K562 (cell line): ENCODE measurements around the gene OSGEP. TPM values are rescaled to one million over a fixed set of nuclear protein-coding genes. Genes with fewer than 3 reads are reported as not detected.

Experiments
- ATAC-seq: fragments of 200-7000 bp; cut with Tn5 transposase; 3 replicates; pipeline ENCODE4 v1.9.1; 2020; ENCODE audit warnings: moderate library complexity
- BruUV-seq: library from RNA; stranded (reverse); fragments of 400-500 nt; replicated peaks from 2 replicates; lab custom pipeline; 2021; lab: Mats Ljungman, UMichigan
- CTCF ChIA-PET: fragments of 300-600 bp; formaldehyde crosslinking; extraction: SDS; loops from one replicate; lab custom pipeline; 2021; ENCODE audit warnings: low intra/inter-chr PET ratio; lab: Yijun Ruan, JAX
- POLR2A ChIA-PET: fragments of 300-600, 350-650 bp; sonication (Branson Sonifier 250); formaldehyde crosslinking; extraction: SDS; loops from one replicate; lab custom pipeline; 2021; ENCODE audit warnings: antibody characterized with exemption, inconsistent platforms; lab: Yijun Ruan, JAX
- DNase-seq, 4 experiments: peaks; one replicate each; pipeline versions ENCODE4 v3.0.0 to v3.0.0-alpha.2; 2011 to 2018; ENCODE audit warnings: low spot score in 3 of 4, mixed read lengths in 3 of 4; ENCODE audit errors: extremely low read depth in 1 of 4
- FAIRE-seq: peaks from 2 replicates; lab custom pipeline; 2011; peaks lifted over from hg19 to GRCh38; lab: Jason Lieb, UNC
- H2AFZ ChIP-seq: 2 replicates; pipeline ENCODE4 v1.6.0; 2011; ENCODE audit warnings: low read depth, low read length, control low read depth, inconsistent platforms
- H3K27ac ChIP-seq: fragments of 200-600 bp; 3 replicates; pipeline ENCODE4 v1.8.0; 2011; ENCODE audit warnings: low read depth, mild to moderate bottlenecking, control low read depth, inconsistent platforms, low read length, moderate library complexity, mixed read lengths; ENCODE audit errors: extremely low read depth
- H3K27me3 ChIP-seq, 2 experiments: fragments of 300-600 bp in 1 of 2; 2 replicates in 1 of 2; 3 replicates in 1 of 2; pipeline versions ENCODE4 v1.6.0 to v1.8.0; 2011; ENCODE audit warnings: inconsistent platforms in 2 of 2, low read length in 2 of 2, mild to moderate bottlenecking in 1 of 2, mixed read lengths in 1 of 2, moderate library complexity in 1 of 2; ENCODE audit not compliant: control insufficient read depth in 2 of 2, insufficient read depth in 2 of 2
- H3K36me3 ChIP-seq: fragments of 300-600 bp; 3 replicates; pipeline ENCODE4 v1.8.0; 2011; ENCODE audit warnings: mild to moderate bottlenecking, low read length, inconsistent platforms; ENCODE audit not compliant: control insufficient read depth, insufficient read depth
- H3K4me1 ChIP-seq, 2 experiments: fragments of 200-600 bp in 1 of 2; replicated peaks in 1 of 2; 2 replicates in 1 of 2; 3 replicates in 1 of 2; pipeline versions ENCODE4 v1.5.1 to v1.8.0; 2011; ENCODE audit warnings: inconsistent platforms in 2 of 2, low read length in 2 of 2, mild to moderate bottlenecking in 1 of 2, mixed read lengths in 1 of 2, moderate library complexity in 1 of 2; ENCODE audit not compliant: control insufficient read depth in 2 of 2, insufficient read depth in 2 of 2
- H3K4me2 ChIP-seq: 2 replicates; pipeline ENCODE4 v1.6.1; 2011; ENCODE audit warnings: low read length, control low read depth, inconsistent platforms, mixed read lengths; ENCODE audit not compliant: insufficient read depth
- H3K4me3 ChIP-seq: fragments of 200-600 bp; sonication (generic), shearing (Covaris generic); 2 replicates; pipeline ENCODE4 v1.5.1; 2016; ENCODE audit warnings: control low read depth, inconsistent platforms
- H3K79me2 ChIP-seq: fragments of 200-600 bp; 3 replicates; pipeline ENCODE4 v1.8.0; 2011; ENCODE audit warnings: low read length, inconsistent platforms; ENCODE audit not compliant: control insufficient read depth, insufficient read depth
- H3K9ac ChIP-seq, 2 experiments: 2 replicates each; pipeline versions ENCODE4 v1.6.0 to v1.6.1; 2011; ENCODE audit warnings: low read depth in 2 of 2, low read length in 2 of 2, control low read depth in 1 of 2, inconsistent platforms in 1 of 2, mild to moderate bottlenecking in 1 of 2, mixed read lengths in 1 of 2; ENCODE audit not compliant: insufficient read depth in 1 of 2
- H3K9me1 ChIP-seq: one replicate; pipeline ENCODE4 v1.6.0; 2011; ENCODE audit warnings: inconsistent platforms, mild to moderate bottlenecking, low read length, moderate library complexity; ENCODE audit not compliant: control insufficient read depth, insufficient read depth
- H3K9me3 ChIP-seq: replicated peaks from 2 replicates; pipeline ENCODE4 v1.5.1; 2011; ENCODE audit warnings: low read depth, low read length, inconsistent platforms; ENCODE audit not compliant: control insufficient read depth, insufficient read depth
- H4K20me1 ChIP-seq: replicated peaks from 2 replicates; pipeline ENCODE4 v1.6.1; 2011; ENCODE audit warnings: low read length, inconsistent platforms, mixed read lengths; ENCODE audit not compliant: control insufficient read depth, insufficient read depth
- ARNT ChIP-seq, 2 experiments: fragments of 450-650 bp; IDR thresholded peaks; 2 replicates each; pipeline ENCODE4 v1.6.1; 2016; ENCODE audit warnings: mild to moderate bottlenecking in 1 of 2
- CUX1 ChIP-seq: fragments of 200-800 bp; sonication (Bioruptor generic); IDR thresholded peaks from 2 replicates; pipeline ENCODE4 v1.6.1; 2016; ENCODE audit warnings: missing genetic modification characterization, missing compliant biosample characterization
- GABPB2 ChIP-seq: fragments of 250-450 bp; sonication (Bioruptor Pico); conservative IDR thresholded peaks from 2 replicates; pipeline ENCODE4 v1.5.1; 2021; ENCODE audit warnings: mild to moderate bottlenecking
- HOXB6 ChIP-seq: fragments of 250-450 bp; sonication (Bioruptor Pico); IDR thresholded peaks from 2 replicates; pipeline ENCODE4 v1.5.1; 2022; ENCODE audit warnings: mild to moderate bottlenecking, borderline replicate concordance
- WGBS: fragments of 100-300 bp; shearing (Covaris generic); methylation state at CpG from one replicate; pipeline ENCODE4 v1.1.6; 2016; ENCODE audit warnings: low coverage, mixed read lengths; ENCODE audit not compliant: insufficient coverage; ENCODE audit errors: missing lambda C conversion rate; 5-methylcytosine and 5-hydroxymethylcytosine counted together
- in situ Hi-C: fragments of 300-500 bp; cut with MboI; formaldehyde crosslinking; loops from 4 replicates; pipeline ENCODE4 v1.15.0; 2018; ENCODE audit warnings: inconsistent platforms, mixed read lengths
- intact Hi-C: fragments of 100-400 bp; cut with micrococcal nuclease; formaldehyde crosslinking; loops from 2 replicates; pipeline ENCODE4 v1.14.2; 2022
- polyA plus RNA-seq, 8 experiments: library from polyadenylated mRNA; depleted of rRNA in 4 of 8; stranded (reverse) in 5 of 8; unstranded in 3 of 8; fragments of >200 nt; fragmentation: Nextera tagmentation in 2 of 8; fragmentation: Illumina TruSeq in 1 of 8; extraction: Ambion mirVana in 2 of 8; extraction: Trizol in 1 of 8; gene quantifications; 2 replicates each; pipeline versions ENCODE4 v1.2.1 to v1.2.3, GENCODE V29; 2011 to 2014; ENCODE audit warnings: inconsistent platforms in 1 of 8, missing spikeins in 1 of 8
- total RNA-seq, 7 experiments: library from RNA; depleted of rRNA in 6 of 7; stranded (reverse); fragments of >200 nt in 6 of 7; fragmentation: Illumina TruSeq in 2 of 7; extraction: Trizol in 2 of 7; gene quantifications; 2 replicates each; pipeline versions ENCODE4 v1.2.1 to v1.2.3, GENCODE V29; 2011 to 2021; ENCODE audit warnings: low replicate concordance in 1 of 7

Gene OSGEP
- total and polyA plus RNA-seq, 9 of the 15 experiments (the other 6 are each of a cell fraction or from before 2014, with no cell fraction given), result 32.1 to 59.2 (median 44.1) TPM

GRCh38 chr14:20422886-20423285 is 31.7 kb downstream of the OSGEP start:
- Histone ChIP-seq H4K20me1 (no peaks in the 10 kb centered on the region), H3K9me1 (no peaks in the 10 kb centered on the region), H3K4me3 (no peak overlapping the region), H3K27me3 (no peaks in the 10 kb centered on the region), H3K9me3 (no peaks in the 10 kb centered on the region), H3K4me2 (no peak overlapping the region), H2AFZ (0 out of 2 replicates have a peak overlapping the region, but pooled peaks have one; percentile 39), H3K27ac (no peak overlapping the region), H3K9ac (no peak overlapping the region), H3K4me1 (peaks cover 2 to 6% of the 10 kb centered on the region in 2 experiments; a peak in 2 of 5 replicates), H3K36me3 (no peaks in the 10 kb centered on the region), H3K79me2 (no peaks in the 10 kb centered on the region; the same call in 2 of the 3 replicates)
- POLR2A ChIA-PET, result interaction anchor here (1.1 kb wide), 1 partner anchor 18 kb away, joined by 3 read pairs; no protein-coding TSS in a partner anchor
- 13% methylated on average over 2 of the region's 2 CpGs for WGBS
- DNase-seq (no peak), FAIRE-seq (no peak), ATAC-seq (no peak)
- BruUV-seq, result no TSS peak
- in situ Hi-C loops, result no loop called here
- TF ChIP-seq GABPB2 (CRISPR knock-in tag) (no peak), ARNT (IDR thresholded peaks at IDR 0.05) (no peak), HOXB6 (CRISPR knock-in tag) (no peak), CUX1 (CRISPR knock-in tag) (no peak)
- CTCF ChIA-PET, result no interaction called here
- intact Hi-C loops, result no loop called here
